ENCODE measurements around the gene APOL1. TPM values are rescaled to one million over a fixed set of nuclear protein-coding genes. Genes with fewer than 3 reads are reported as not detected.

The APOL1 gene
- total and polyA plus RNA-seq, 2 of the 13 experiments (the other 11 are each of a cell fraction or from before 2014, with no cell fraction given), result 20.3 to 75.0 TPM

DNA sequence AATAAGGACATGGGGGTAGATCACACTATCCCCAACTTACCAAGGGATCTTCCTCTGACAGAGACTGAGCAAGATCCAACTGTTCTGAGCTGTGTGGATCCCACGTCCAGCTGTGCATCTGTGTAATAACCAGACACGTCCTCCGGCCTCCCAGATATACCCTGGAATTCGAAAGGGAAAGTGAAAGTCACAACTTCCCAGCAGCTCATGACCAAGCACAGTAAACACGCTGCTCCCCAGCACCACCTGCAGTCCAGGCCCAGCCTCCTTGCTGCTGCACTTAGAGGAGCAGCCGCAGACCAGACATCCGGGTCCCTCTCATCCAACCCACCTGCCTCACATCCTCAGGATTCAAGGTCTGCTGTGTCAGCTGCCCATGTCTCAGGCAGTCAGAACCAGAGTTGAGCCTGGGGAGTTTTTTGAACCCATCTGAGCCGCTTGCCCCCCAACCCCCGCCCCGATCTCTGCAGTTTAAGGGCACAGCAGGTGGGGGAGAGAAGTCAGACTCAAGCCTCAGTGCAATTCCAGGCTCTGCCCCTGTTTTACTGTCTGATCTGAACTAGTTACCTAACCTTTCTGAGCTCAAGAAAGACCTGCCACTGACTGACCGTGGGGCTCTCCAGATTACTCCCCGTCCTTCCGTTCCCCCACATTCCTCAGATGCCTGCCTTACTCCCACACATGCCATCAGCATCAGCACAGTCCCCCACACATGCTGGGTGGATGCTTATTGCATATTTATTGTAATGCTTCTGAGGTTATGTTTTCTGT lies 13.3 kb upstream of the APOL1 start, which contains the start of gene APOL2 (continued):
- TF ChIP-seq ZBTB3 (CRISPR knock-in tag; IDR thresholded peaks at IDR 0.05; ENCODE audit: borderline replicate concordance, low read depth) (no peak), ZNF230 (CRISPR knock-in tag; IDR thresholded peaks at IDR 0.05) (no peak), ELF3 (CRISPR knock-in tag; IDR thresholded peaks at IDR 0.05) (peak; percentile 87), RNF2 (conservative IDR thresholded peaks at IDR 0.05; ENCODE audit: low read depth) (no peak), ONECUT2 (CRISPR knock-in tag; IDR thresholded peaks at IDR 0.05) (no peak), ETV5 (CRISPR knock-in tag; IDR thresholded peaks at IDR 0.05; ENCODE audit: borderline replicate concordance) (no peak; the same call in 1 of the 2 replicates), ZNF546 (CRISPR knock-in tag; conservative IDR thresholded peaks at IDR 0.05) (no peak), MIXL1 (CRISPR knock-in tag; IDR thresholded peaks at IDR 0.05) (no peak), HMGA1 (CRISPR knock-in tag; conservative IDR thresholded peaks at IDR 0.05) (no peak), NFE2L2 (IDR thresholded peaks at IDR 0.05; ENCODE audit: low read length) (no peak), FOXK2 (IDR thresholded peaks at IDR 0.05) (peak; percentile 99), DPF2 (CRISPR knock-in tag; IDR thresholded peaks at IDR 0.05; ENCODE audit: borderline replicate concordance, low read depth) (peak; percentile 56; the same call in 1 of the 2 replicates), EZH2 (conservative IDR thresholded peaks at IDR 0.05; ENCODE audit: low read depth, low read length) (no peak), RBAK (CRISPR knock-in tag; IDR thresholded peaks at IDR 0.05) (no peak), SNAPC2 (CRISPR knock-in tag; IDR thresholded peaks at IDR 0.05) (peak; percentile 53; the same call in 1 of the 2 replicates), YEATS2 (CRISPR knock-in tag; IDR thresholded peaks at IDR 0.05; ENCODE audit: borderline replicate concordance) (peak; percentile 93), ZNF7 (CRISPR knock-in tag; IDR thresholded peaks at IDR 0.05) (no peak), ZNF761 (CRISPR knock-in tag; conservative IDR thresholded peaks at IDR 0.05) (0 out of 2 replicates have a peak, but pooled peaks have one; percentile 48), MTA1 (CRISPR knock-in tag; IDR thresholded peaks at IDR 0.05; ENCODE audit: borderline replicate concordance) (peak; percentile 57; the same call in 1 of the 2 replicates), YEATS4 (CRISPR knock-in tag; IDR thresholded peaks at IDR 0.05; ENCODE audit: borderline replicate concordance) (0 out of 2 replicates have a peak, but pooled peaks have one; percentile 24)
- TF ChIP-seq, protein P1, sequence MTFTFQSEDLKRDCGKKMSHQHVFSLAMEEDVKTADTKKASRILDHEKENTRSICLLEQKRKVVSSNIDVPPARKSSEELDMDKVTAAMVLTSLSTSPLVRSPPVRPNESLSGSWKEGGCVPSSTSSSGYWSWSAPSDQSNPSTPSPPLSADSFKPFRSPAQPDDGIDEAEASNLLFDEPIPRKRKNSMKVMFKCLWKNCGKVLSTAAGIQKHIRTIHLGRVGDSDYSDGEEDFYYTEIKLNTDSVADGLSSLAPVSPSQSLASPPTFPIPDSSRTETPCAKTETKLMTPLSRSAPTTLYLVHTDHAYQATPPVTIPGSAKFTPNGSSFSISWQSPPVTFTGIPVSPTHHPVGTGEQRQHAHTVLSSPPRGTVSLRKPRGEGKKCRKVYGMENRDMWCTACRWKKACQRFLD (CRISPR knock-in tag; IDR thresholded peaks at IDR 0.05; ENCODE audit: borderline replicate concordance), result peak; percentile 73; the same call in 1 of the 2 replicates
- TF ChIP-seq, protein P2, sequence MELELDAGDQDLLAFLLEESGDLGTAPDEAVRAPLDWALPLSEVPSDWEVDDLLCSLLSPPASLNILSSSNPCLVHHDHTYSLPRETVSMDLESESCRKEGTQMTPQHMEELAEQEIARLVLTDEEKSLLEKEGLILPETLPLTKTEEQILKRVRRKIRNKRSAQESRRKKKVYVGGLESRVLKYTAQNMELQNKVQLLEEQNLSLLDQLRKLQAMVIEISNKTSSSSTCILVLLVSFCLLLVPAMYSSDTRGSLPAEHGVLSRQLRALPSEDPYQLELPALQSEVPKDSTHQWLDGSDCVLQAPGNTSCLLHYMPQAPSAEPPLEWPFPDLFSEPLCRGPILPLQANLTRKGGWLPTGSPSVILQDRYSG (CRISPR knock-in tag; IDR thresholded peaks at IDR 0.05), result no peak
- TF ChIP-seq, protein P3, sequence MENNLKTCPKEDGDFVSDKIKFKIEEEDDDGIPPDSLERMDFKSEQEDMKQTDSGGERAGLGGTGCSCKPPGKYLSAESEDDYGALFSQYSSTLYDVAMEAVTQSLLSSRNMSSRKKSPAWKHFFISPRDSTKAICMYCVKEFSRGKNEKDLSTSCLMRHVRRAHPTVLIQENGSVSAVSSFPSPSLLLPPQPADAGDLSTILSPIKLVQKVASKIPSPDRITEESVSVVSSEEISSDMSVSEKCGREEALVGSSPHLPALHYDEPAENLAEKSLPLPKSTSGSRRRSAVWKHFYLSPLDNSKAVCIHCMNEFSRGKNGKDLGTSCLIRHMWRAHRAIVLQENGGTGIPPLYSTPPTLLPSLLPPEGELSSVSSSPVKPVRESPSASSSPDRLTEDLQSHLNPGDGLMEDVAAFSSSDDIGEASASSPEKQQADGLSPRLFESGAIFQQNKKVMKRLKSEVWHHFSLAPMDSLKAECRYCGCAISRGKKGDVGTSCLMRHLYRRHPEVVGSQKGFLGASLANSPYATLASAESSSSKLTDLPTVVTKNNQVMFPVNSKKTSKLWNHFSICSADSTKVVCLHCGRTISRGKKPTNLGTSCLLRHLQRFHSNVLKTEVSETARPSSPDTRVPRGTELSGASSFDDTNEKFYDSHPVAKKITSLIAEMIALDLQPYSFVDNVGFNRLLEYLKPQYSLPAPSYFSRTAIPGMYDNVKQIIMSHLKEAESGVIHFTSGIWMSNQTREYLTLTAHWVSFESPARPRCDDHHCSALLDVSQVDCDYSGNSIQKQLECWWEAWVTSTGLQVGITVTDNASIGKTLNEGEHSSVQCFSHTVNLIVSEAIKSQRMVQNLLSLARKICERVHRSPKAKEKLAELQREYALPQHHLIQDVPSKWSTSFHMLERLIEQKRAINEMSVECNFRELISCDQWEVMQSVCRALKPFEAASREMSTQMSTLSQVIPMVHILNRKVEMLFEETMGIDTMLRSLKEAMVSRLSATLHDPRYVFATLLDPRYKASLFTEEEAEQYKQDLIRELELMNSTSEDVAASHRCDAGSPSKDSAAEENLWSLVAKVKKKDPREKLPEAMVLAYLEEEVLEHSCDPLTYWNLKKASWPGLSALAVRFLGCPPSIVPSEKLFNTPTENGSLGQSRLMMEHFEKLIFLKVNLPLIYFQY (CRISPR knock-in tag; IDR thresholded peaks at IDR 0.05; ENCODE audit: borderline replicate concordance), result no peak
- TF ChIP-seq, protein P4, sequence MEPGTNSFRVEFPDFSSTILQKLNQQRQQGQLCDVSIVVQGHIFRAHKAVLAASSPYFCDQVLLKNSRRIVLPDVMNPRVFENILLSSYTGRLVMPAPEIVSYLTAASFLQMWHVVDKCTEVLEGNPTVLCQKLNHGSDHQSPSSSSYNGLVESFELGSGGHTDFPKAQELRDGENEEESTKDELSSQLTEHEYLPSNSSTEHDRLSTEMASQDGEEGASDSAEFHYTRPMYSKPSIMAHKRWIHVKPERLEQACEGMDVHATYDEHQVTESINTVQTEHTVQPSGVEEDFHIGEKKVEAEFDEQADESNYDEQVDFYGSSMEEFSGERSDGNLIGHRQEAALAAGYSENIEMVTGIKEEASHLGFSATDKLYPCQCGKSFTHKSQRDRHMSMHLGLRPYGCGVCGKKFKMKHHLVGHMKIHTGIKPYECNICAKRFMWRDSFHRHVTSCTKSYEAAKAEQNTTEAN (CRISPR knock-in tag; conservative IDR thresholded peaks at IDR 0.05), result no peak
